GM12873 (cell line): ENCODE data around the gene NTSR1.

Experiments
- CTCF ChIP-seq: IDR thresholded peaks from 2 replicates; pipeline ENCODE4 v1.5.1; 2012; ENCODE audit warnings: low read depth, mild to moderate bottlenecking, moderate library complexity, low read length, control low read depth; ENCODE audit not compliant: insufficient read depth; ENCODE audit errors: missing control alignments

Gene NTSR1

GRCh38 chr20:62776692-62777527 lies 68.3 kb downstream of the NTSR1 start:
- TF ChIP-seq CTCF = no peak

GRCh38 chr20:62777528-62777830 lies 68.8 kb downstream of the NTSR1 start:
- TF ChIP-seq CTCF = no peak

- TF ChIP-seq CTCF = no peak
Measured at GRCh38 chr20:62778058-62778457, 69.4 kb downstream of the NTSR1 start.

- TF ChIP-seq CTCF = no peak
Measured at GRCh38 chr20:62778601-62779416, 70.2 kb downstream of the NTSR1 start.

DNA sequence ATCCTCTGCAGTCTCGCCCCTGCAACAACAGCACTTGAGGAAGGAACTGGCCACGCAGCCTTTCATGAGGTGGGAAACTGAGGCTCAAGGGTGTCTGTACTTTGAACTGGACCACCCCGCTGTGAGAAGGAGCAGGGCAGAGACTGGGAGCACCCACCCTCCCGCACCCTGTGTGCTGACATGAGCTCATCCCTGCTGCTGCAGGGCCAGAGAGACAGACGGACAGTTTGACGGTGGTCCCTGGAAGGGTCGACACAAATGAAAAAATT lies 70.7 kb downstream of the NTSR1 start:
- no peak for TF ChIP-seq CTCF

GRCh38 chr20:62780204-62780603 lies 71.6 kb downstream of the NTSR1 start:
- no peak for TF ChIP-seq CTCF

DNA sequence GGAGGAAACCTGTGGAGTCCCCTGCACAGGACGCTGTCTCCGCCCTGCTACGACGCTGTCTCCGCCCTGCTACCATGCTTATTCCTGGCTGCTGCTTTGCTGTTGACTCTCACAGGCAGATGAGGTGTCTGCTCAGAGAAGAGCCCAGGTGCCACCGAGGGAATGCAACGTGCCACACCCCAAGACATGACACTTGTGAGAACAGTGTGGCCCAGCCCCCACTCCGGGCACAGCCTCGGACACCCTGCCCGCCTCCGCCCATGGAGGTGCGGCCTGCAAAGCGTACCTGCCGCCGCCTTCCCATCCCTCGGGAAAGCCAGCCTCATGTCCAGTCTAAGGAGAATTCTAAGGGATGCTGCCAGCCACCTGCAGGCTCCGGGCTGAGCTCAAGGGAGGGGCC lies 72.1 kb downstream of the NTSR1 start:
- TF ChIP-seq CTCF = no peak
